GM19463 (cell line): ENCODE results near the gene CNGB1.
"Not testable (repeated sequence)": the region's sequence is repeated elsewhere in the genome, so short reads cannot be mapped to it uniquely, and the experiment has no call there.

Experiments used
- ATAC-seq: cut with Tn5 transposase; IDR thresholded peaks from one replicate; pipeline ENCODE4 v1.9.1; 2021; ENCODE audit warnings: mild to moderate bottlenecking, moderate library complexity; ENCODE audit not compliant: unreplicated experiment

Gene CNGB1

GRCh38 chr16:57956270-57956808 is 14.6 kb downstream of the CNGB1 start:
- ATAC-seq = no peak

- ATAC-seq = no peak
Measured at GRCh38 chr16:57955572-57956188, 15.2 kb downstream of the CNGB1 start.

GRCh38 chr16:57953857-57954256 is 17.1 kb downstream of the CNGB1 start:
- ATAC-seq = no peak

- ATAC-seq = no peak
Measured at GRCh38 chr16:57952909-57953308, 18.0 kb downstream of the CNGB1 start.

GRCh38 chr16:57951204-57951960 is 19.5 kb downstream of the CNGB1 start:
- ATAC-seq = no peak

GRCh38 chr16:57950382-57950781 is 20.5 kb downstream of the CNGB1 start:
- no peak for ATAC-seq

- ATAC-seq = no peak
Measured at GRCh38 chr16:57949595-57950238, 21.2 kb downstream of the CNGB1 start.

GRCh38 chr16:57949013-57949412 is 21.9 kb downstream of the CNGB1 start:
- no peak for ATAC-seq

GRCh38 chr16:57948027-57948426 is 22.9 kb downstream of the CNGB1 start:
- ATAC-seq = no peak

GRCh38 chr16:57947261-57947660 is 23.7 kb downstream of the CNGB1 start:
- no peak for ATAC-seq

- ATAC-seq = no peak
Measured at GRCh38 chr16:57946181-57946801, 24.6 kb downstream of the CNGB1 start.

- ATAC-seq = no peak
Measured at GRCh38 chr16:57945740-57946138, 25.2 kb downstream of the CNGB1 start.

GRCh38 chr16:57944970-57945739 is 25.8 kb downstream of the CNGB1 start:
- no peak for ATAC-seq

- not testable (repeated sequence) for ATAC-seq
Measured at GRCh38 chr16:57943381-57943780, 27.5 kb downstream of the CNGB1 start.

GRCh38 chr16:57941901-57942300 is 29.0 kb downstream of the CNGB1 start:
- not testable (repeated sequence) for ATAC-seq

- ATAC-seq = no peak
Measured at GRCh38 chr16:57941016-57941664, 29.8 kb downstream of the CNGB1 start.

- no peak for ATAC-seq
Measured at GRCh38 chr16:57940382-57940966, 30.5 kb downstream of the CNGB1 start.

GRCh38 chr16:57939872-57940224 is 31.1 kb downstream of the CNGB1 start:
- ATAC-seq = no peak

- no peak for ATAC-seq
Measured at GRCh38 chr16:57938936-57939871, 31.7 kb downstream of the CNGB1 start.
